ENCODE results near the gene KRTAP3-1.

GRCh38 chr17:41013606-41014005 is 4.7 kb upstream of the KRTAP3-1 start:
- TF ChIP-seq EZH2 (IDR thresholded peaks at IDR 0.05; ENCODE audit: low read depth, unreplicated experiment) (no peak), STAT1 (IDR thresholded peaks at IDR 0.05; ENCODE audit: unreplicated experiment) (no peak), POLR2AphosphoS5 (IDR thresholded peaks at IDR 0.05; ENCODE audit: low read depth) (no peak), ZNF114 (CRISPR knock-in tag; IDR thresholded peaks at IDR 0.05) (no peak), EZH2phosphoT487 (IDR thresholded peaks at IDR 0.05; ENCODE audit: unreplicated experiment) (no peak), NANOG (IDR thresholded peaks at IDR 0.05; ENCODE audit: borderline replicate concordance) (no peak)
- TF ChIP-seq, protein P1, sequence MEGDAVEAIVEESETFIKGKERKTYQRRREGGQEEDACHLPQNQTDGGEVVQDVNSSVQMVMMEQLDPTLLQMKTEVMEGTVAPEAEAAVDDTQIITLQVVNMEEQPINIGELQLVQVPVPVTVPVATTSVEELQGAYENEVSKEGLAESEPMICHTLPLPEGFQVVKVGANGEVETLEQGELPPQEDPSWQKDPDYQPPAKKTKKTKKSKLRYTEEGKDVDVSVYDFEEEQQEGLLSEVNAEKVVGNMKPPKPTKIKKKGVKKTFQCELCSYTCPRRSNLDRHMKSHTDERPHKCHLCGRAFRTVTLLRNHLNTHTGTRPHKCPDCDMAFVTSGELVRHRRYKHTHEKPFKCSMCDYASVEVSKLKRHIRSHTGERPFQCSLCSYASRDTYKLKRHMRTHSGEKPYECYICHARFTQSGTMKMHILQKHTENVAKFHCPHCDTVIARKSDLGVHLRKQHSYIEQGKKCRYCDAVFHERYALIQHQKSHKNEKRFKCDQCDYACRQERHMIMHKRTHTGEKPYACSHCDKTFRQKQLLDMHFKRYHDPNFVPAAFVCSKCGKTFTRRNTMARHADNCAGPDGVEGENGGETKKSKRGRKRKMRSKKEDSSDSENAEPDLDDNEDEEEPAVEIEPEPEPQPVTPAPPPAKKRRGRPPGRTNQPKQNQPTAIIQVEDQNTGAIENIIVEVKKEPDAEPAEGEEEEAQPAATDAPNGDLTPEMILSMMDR (conservative IDR thresholded peaks at IDR 0.05; ENCODE audit: low read depth in 2 of 2): no peak
- TF ChIP-seq, protein P2, sequence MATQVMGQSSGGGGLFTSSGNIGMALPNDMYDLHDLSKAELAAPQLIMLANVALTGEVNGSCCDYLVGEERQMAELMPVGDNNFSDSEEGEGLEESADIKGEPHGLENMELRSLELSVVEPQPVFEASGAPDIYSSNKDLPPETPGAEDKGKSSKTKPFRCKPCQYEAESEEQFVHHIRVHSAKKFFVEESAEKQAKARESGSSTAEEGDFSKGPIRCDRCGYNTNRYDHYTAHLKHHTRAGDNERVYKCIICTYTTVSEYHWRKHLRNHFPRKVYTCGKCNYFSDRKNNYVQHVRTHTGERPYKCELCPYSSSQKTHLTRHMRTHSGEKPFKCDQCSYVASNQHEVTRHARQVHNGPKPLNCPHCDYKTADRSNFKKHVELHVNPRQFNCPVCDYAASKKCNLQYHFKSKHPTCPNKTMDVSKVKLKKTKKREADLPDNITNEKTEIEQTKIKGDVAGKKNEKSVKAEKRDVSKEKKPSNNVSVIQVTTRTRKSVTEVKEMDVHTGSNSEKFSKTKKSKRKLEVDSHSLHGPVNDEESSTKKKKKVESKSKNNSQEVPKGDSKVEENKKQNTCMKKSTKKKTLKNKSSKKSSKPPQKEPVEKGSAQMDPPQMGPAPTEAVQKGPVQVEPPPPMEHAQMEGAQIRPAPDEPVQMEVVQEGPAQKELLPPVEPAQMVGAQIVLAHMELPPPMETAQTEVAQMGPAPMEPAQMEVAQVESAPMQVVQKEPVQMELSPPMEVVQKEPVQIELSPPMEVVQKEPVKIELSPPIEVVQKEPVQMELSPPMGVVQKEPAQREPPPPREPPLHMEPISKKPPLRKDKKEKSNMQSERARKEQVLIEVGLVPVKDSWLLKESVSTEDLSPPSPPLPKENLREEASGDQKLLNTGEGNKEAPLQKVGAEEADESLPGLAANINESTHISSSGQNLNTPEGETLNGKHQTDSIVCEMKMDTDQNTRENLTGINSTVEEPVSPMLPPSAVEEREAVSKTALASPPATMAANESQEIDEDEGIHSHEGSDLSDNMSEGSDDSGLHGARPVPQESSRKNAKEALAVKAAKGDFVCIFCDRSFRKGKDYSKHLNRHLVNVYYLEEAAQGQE (IDR thresholded peaks at IDR 0.05; ENCODE audit: unreplicated experiment): no peak
